HAP-1 (cell line): ENCODE measurements around the gene CD151.

Experiments used
- DNase-seq, 2 experiments: peaks; one replicate each; pipeline ENCODE4 v3.0.0-alpha.2; 2016 to 2020; ENCODE audit warnings: low spot score in 2 of 2
- H3K27me3 ChIP-seq: fragments of 250-450 bp; sonication (Bioruptor Pico); 2 replicates; pipeline ENCODE4 v1.5.1; 2020; ENCODE audit warnings: low read depth, mild to moderate bottlenecking, moderate library complexity
- H3K36me3 ChIP-seq: fragments of 250-450 bp; sonication (Bioruptor Pico); replicated peaks from 2 replicates; pipeline ENCODE4 v1.5.1; 2020; ENCODE audit warnings: mild to moderate bottlenecking
- H3K4me1 ChIP-seq: fragments of 250-450 bp; sonication (Bioruptor Pico); 2 replicates; pipeline ENCODE4 v1.5.1; 2020; ENCODE audit warnings: mild to moderate bottlenecking
- H3K4me3 ChIP-seq: fragments of 250-450 bp; sonication (Bioruptor Pico); 2 replicates; pipeline ENCODE4 v1.5.1; 2020; ENCODE audit warnings: mild to moderate bottlenecking, moderate library complexity
- H3K9me3 ChIP-seq: fragments of 250-450 bp; sonication (Bioruptor Pico); 2 replicates; pipeline ENCODE4 v1.5.1; 2020; ENCODE audit warnings: mild to moderate bottlenecking, moderate library complexity
- in situ Hi-C: fragments of 300-500 bp; cut with MboI; formaldehyde crosslinking; loops from 3 replicates; pipeline ENCODE4 v1.14.3; 2020; ENCODE audit warnings: low sequenced_read_pairs, inconsistent platforms, mixed read lengths

Gene CD151

GRCh38 chr11:802693-803466, 29.9 kb upstream of the CD151 start:
- in situ Hi-C loops = no loop called here
- DNase-seq = no peak
- Histone ChIP-seq H3K4me1 (peaks cover 13% of the 10 kb centered on the region), H3K36me3 (peaks cover 36% of the 10 kb centered on the region), H3K9me3 (no peaks in the 10 kb centered on the region), H3K4me3 (no peak overlapping the region), H3K27me3 (no peaks in the 10 kb centered on the region)

DNA sequence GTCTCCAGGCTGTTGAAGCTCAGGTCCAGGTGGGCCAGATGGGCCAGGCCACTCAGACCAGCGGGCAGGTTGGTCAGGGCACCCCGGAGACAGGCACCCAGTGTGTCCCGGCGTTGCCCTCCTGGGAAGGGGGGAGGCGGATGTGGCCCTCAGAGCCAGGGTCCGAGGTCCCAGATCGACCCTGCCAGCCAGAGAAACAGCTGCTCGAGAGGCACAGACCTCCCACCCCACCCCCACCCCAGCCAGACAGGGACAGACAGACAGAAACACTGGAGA, 29.3 kb upstream of the CD151 start:
- in situ Hi-C loops = no loop called here
- Histone ChIP-seq H3K4me3 (no peak overlapping the region), H3K4me1 (peaks cover 18% of the 10 kb centered on the region), H3K36me3 (peaks cover 36% of the 10 kb centered on the region), H3K9me3 (no peaks in the 10 kb centered on the region), H3K27me3 (no peaks in the 10 kb centered on the region)
- DNase-seq = no peak

- Histone ChIP-seq H3K4me3 (peak overlapping the region; percentile 41), H3K36me3 (peaks cover 37% of the 10 kb centered on the region), H3K9me3 (no peaks in the 10 kb centered on the region), H3K4me1 (peaks cover 20% of the 10 kb centered on the region), H3K27me3 (no peaks in the 10 kb centered on the region)
- in situ Hi-C loops = no loop called here
- peak in 1 of 2 experiments; percentile 64 for DNase-seq
Observed at GRCh38 chr11:803770-804598, 28.8 kb upstream of the CD151 start.

DNA sequence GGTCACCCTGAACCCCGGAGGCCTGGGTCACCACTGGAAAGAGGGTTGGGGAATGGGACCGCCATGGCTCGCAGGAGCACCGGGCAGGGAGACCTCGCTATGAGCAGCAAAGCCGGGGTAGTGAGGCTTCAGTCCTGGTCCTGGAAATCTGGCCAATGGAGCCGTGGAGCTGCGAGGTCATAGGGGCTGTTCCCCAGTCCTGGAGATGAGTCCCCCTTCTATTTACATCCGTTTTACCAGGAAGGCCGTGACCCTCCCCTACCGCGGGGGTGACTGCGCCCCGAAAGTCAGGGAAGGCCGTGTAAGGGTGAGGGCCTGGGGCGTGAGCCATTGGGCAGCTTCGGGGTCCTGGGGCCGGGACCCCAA, 28.2 kb upstream of the CD151 start:
- peaks cover 20% of the 10 kb centered on the region for H3K4me1 ChIP-seq
- peaks cover 34% of the 10 kb centered on the region for H3K36me3 ChIP-seq
- peak overlapping the region; percentile 41 for H3K4me3 ChIP-seq

GRCh38 chr11:808427-809286, 24.1 kb upstream of the CD151 start:
- Histone ChIP-seq H3K36me3 (peaks cover 43% of the 10 kb centered on the region), H3K4me3 (peak overlapping the region; percentile 98), H3K9me3 (no peaks in the 10 kb centered on the region), H3K4me1 (peaks cover 25% of the 10 kb centered on the region), H3K27me3 (no peaks in the 10 kb centered on the region)
- DNase-seq = no peak
- in situ Hi-C loops = no loop called here

More for the DNA sequence above, 28.2 kb upstream of the CD151 start:
- DNase-seq = no peak
- H3K27me3 ChIP-seq = no peaks in the 10 kb centered on the region
- no peaks in the 10 kb centered on the region for H3K9me3 ChIP-seq
- in situ Hi-C loops = no loop called here

DNA sequence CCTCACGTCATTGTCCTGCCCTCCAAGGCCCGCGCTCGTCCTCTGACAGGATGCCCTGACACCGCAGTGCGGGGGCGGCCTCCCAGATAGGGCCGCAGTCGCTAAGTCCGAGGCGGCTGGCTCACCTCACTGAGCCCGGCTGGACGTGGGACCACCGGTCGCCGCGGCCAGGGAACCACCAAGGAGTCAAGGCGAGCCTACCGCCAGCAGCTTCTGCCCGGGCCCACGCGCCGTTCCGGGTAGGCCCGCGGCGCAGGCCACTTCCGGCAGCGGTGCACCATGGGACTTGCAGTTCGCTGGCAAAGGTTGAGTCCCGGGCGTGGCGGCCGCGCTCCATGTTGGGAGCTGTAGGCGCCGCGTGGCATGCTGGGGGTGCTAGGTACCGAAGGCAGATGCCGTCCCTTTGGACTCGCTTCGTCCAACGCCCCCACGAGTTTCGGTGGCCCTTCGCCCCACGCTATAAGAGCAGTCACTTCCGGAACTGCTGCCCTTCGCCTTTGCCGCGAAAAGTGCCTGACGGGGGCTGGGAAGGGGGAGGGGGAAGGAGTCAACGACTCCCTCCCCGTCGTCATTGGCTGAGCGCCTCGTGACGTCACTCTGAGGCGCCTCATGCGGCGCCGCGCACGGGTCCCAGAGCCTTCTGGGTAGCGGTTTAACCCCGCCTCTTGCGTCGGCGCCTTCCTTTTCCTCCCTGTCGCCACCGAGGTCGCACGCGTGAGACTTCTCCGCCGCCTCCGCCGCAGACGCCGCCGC, 23.3 kb upstream of the CD151 start, which contains the start of gene RPLP2:
TSS of gene RPLP2 (plus strand) at position 681 of the 753 bp plus-strand sequence. CDS start 268 bp downstream, outside the sequence.
- in situ Hi-C loops = no loop called here
- H3K36me3 ChIP-seq = peaks cover 48% of the 10 kb centered on the region
- DNase-seq = peak; percentile 89 to 97
- peak within 1 kb of the TSS; percentile 98 for H3K4me3 ChIP-seq
- no peaks in the 10 kb centered on the region for H3K27me3 ChIP-seq
- no peaks in the 10 kb centered on the region for H3K9me3 ChIP-seq
- peaks cover 20% of the 10 kb centered on the region for H3K4me1 ChIP-seq

- H3K27me3 ChIP-seq = no peaks in the 10 kb centered on the region
- H3K9me3 ChIP-seq = no peaks in the 10 kb centered on the region
- in situ Hi-C loops = no loop called here
- peaks cover 48% of the 10 kb centered on the region for H3K36me3 ChIP-seq
- H3K4me3 ChIP-seq = peak overlapping the region; percentile 98
- no peak for DNase-seq
- H3K4me1 ChIP-seq = peaks cover 20% of the 10 kb centered on the region
Observed at GRCh38 chr11:810040-810567, 22.6 kb upstream of the CD151 start.

- Histone ChIP-seq H3K36me3 (peaks cover 48% of the 10 kb centered on the region), H3K27me3 (no peaks in the 10 kb centered on the region), H3K9me3 (no peaks in the 10 kb centered on the region), H3K4me3 (peak overlapping the region; percentile 98), H3K4me1 (peaks cover 16% of the 10 kb centered on the region)
- DNase-seq = peak in 1 of 2 experiments; percentile 51
- in situ Hi-C loops = no loop called here
Observed at GRCh38 chr11:811446-812245, 21.1 kb upstream of the CD151 start.

GRCh38 chr11:812390-812789, 20.4 kb upstream of the CD151 start:
- no peak overlapping the region for H3K4me3 ChIP-seq
- in situ Hi-C loops = no loop called here
- DNase-seq = no peak
- no peaks in the 10 kb centered on the region for H3K27me3 ChIP-seq
- no peaks in the 10 kb centered on the region for H3K9me3 ChIP-seq
- H3K36me3 ChIP-seq = peaks cover 48% of the 10 kb centered on the region
- peaks cover 16% of the 10 kb centered on the region for H3K4me1 ChIP-seq

GRCh38 chr11:813072-813455, 19.7 kb upstream of the CD151 start:
- in situ Hi-C loops = no loop called here
- DNase-seq = no peak
- Histone ChIP-seq H3K4me1 (peaks cover 11% of the 10 kb centered on the region), H3K27me3 (no peaks in the 10 kb centered on the region), H3K36me3 (peaks cover 48% of the 10 kb centered on the region), H3K9me3 (no peaks in the 10 kb centered on the region), H3K4me3 (no peak overlapping the region)

DNA sequence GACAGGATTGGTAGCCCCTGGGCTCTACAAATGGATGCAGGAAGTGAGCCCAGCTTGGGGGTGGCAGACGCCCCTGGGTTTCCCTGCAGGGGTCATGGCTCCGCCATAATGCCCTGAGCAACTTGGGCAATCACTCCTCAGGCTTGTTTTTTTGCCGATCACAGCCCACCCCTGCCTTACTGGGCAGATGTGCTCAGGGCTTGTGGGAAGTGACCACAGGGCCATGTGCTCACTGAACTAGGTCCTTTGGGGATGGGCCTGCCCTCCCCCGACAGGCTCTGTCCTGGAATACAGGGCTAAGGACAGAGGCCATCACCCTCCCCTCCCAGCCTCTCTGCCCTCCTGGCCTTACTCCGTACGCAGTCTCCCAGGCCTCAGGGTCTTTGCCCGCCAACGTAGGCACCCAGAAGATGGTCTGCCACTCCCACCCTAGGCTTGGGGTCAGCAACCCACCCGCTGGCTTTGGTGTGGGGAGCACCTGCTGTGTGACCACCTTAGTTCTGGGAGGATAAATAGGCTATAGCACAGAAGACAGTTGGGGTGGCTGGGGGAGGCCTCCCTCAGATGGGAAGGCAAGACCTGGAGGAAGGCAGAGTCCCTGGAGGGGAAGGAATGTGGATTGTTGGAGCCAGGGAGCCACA, 19.2 kb upstream of the CD151 start:
- peaks cover 48% of the 10 kb centered on the region for H3K36me3 ChIP-seq
- no peaks in the 10 kb centered on the region for H3K9me3 ChIP-seq
- no peak overlapping the region for H3K4me3 ChIP-seq
- no peaks in the 10 kb centered on the region for H3K27me3 ChIP-seq
- in situ Hi-C loops = no loop called here
- peak in 1 of 2 experiments; percentile 52 for DNase-seq
- peaks cover 6% of the 10 kb centered on the region for H3K4me1 ChIP-seq
